ENCODE measurements around the gene GIPC2. TPM values are rescaled to one million over a fixed set of nuclear protein-coding genes. Genes with fewer than 3 reads are reported as not detected.

Gene GIPC2
- total and polyA plus RNA-seq, 10 of the 15 experiments (the other 5 are each of a cell fraction or from before 2014, with no cell fraction given): 0.03 to 0.23 (median 0.06) TPM; not detected in 2

GRCh38 chr1:78044796-78045562 is 787 bp upstream of the GIPC2 start:
- 49% methylated on average over 14 of the region's 14 CpGs for WGBS (ENCODE audit: insufficient coverage, insufficient replicate concordance, low lambda C conversion rate, missing lambda C conversion rate)
- POLR2A ChIA-PET: no interaction called here
- Histone ChIP-seq H3K4me2 (ENCODE audit: control insufficient read depth, insufficient read depth) (peak overlapping the region; percentile 95), H3K27ac (ENCODE audit: control insufficient read depth, insufficient read depth) (no peak overlapping the region), H3K9ac (ENCODE audit: control insufficient read depth, insufficient read depth, low read length) (no peak overlapping the region), H3K9me3 (replicated peaks; ENCODE audit: control insufficient read depth, insufficient read depth, low read length) (no peaks in the 10 kb centered on the region), H3K4me3 (peak overlapping the region; percentile 62; the same call in 1 of the 2 replicates), H3K36me3 (ENCODE audit: control insufficient read depth in 2 of 2, insufficient read depth in 2 of 2, low read length in 1 of 2) (no peaks in the 10 kb centered on the region), H4K20me1 (ENCODE audit: control insufficient read depth, insufficient read depth) (no peaks in the 10 kb centered on the region; the same call in 1 of the 2 replicates), H3K4me1 (ENCODE audit: control insufficient read depth, insufficient read depth, low read length) (peaks cover 12% of the 10 kb centered on the region), H3K27me3 (replicated peaks in 1 of 2; ENCODE audit: control insufficient read depth in 2 of 2, insufficient read depth in 2 of 2, low read length in 1 of 2) (peaks cover 9 to 10% of the 10 kb centered on the region in 2 experiments), H2AFZ (ENCODE audit: control insufficient read depth, low read depth, low read length) (peak overlapping the region; percentile 58; the same call in 1 of the 2 replicates), H3K79me2 (ENCODE audit: control insufficient read depth, insufficient read depth, low read length) (no peaks in the 10 kb centered on the region)
- in situ Hi-C loops (cut with MboI) (no loop called here), intact Hi-C loops (cut with micrococcal nuclease; ENCODE audit: unreplicated experiment) (no loop called here)
- BruUV-seq (replicated peaks): no TSS peak
- SMC1A ChIA-PET (ENCODE audit: uncharacterized antibody, unreplicated experiment): no interaction called here
- CTCF ChIA-PET: no interaction called here
- peak; percentile 20 for ATAC-seq
- FAIRE-seq: no peak
- RAD21 ChIA-PET (ENCODE audit: unreplicated experiment): no interaction called here
- no peak for DNase-seq (ENCODE audit: low read depth, low spot score)
- TF ChIP-seq WRNIP1 (IDR thresholded peaks at IDR 0.05; ENCODE audit: borderline replicate concordance, low read depth, low read length) (no peak), MAX (IDR thresholded peaks at IDR 0.05; ENCODE audit: low read depth, low read length) (no peak), TCF12 (IDR thresholded peaks at IDR 0.05; ENCODE audit: low read depth, low read length) (no peak), E2F8 (IDR thresholded peaks at IDR 0.05; ENCODE audit: low read depth, partially characterized antibody) (no peak), ZBTB11 (CRISPR knock-in tag; IDR thresholded peaks at IDR 0.05) (no peak), RAD51 (IDR thresholded peaks at IDR 0.05) (no peak), CHD4 (IDR thresholded peaks at IDR 0.05) (no peak), HSF1 (IDR thresholded peaks at IDR 0.05; ENCODE audit: low read depth, low read length) (no peak), PKNOX1 (IDR thresholded peaks at IDR 0.05) (no peak), STAT3 (IDR thresholded peaks at IDR 0.05; ENCODE audit: low read depth, low read length) (no peak)

Data from GM12878 (cell line).